Epithelial cell of esophagus (primary cell): ENCODE measurements around the gene C1GALT1C1L.

Source experiments
- DNase-seq: peaks from one replicate; pipeline ENCODE4 v3.0.0; 2010; ENCODE audit warnings: low read depth
- H3K4me3 ChIP-seq: 2 replicates; pipeline ENCODE4 v1.5.1; 2011; ENCODE audit warnings: mild to moderate bottlenecking, low read length, control low read depth
- TF ChIP-seq, protein P1 (sequence below): IDR thresholded peaks from 2 replicates; pipeline ENCODE4 v1.5.1; 2011; ENCODE audit warnings: low read depth, mild to moderate bottlenecking, low read length, control low read depth, inconsistent platforms; ENCODE audit not compliant: insufficient read depth; ENCODE audit errors: missing control alignments

The C1GALT1C1L gene

DNA sequence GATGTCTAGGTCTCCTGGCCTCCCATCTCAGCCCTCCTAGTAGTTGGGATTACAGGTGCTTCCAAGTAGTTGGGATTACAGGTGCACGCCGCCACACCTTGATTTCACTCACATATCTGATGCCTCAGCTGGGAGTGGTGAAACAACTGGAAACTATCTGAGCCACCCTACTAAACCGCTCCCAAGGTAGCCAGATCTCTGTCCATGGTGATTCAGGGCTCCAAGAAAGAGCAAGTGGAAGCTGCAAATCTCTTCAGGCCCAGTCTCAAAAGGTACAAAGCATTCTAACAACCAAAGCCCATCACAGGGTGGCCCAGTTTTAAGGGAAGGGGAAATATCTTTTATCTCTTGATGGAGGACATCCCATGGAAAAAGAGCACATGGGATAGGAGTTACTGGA lies 19.0 kb downstream of the C1GALT1C1L start:
- peak; percentile 39 for DNase-seq
- TF ChIP-seq, protein P1, sequence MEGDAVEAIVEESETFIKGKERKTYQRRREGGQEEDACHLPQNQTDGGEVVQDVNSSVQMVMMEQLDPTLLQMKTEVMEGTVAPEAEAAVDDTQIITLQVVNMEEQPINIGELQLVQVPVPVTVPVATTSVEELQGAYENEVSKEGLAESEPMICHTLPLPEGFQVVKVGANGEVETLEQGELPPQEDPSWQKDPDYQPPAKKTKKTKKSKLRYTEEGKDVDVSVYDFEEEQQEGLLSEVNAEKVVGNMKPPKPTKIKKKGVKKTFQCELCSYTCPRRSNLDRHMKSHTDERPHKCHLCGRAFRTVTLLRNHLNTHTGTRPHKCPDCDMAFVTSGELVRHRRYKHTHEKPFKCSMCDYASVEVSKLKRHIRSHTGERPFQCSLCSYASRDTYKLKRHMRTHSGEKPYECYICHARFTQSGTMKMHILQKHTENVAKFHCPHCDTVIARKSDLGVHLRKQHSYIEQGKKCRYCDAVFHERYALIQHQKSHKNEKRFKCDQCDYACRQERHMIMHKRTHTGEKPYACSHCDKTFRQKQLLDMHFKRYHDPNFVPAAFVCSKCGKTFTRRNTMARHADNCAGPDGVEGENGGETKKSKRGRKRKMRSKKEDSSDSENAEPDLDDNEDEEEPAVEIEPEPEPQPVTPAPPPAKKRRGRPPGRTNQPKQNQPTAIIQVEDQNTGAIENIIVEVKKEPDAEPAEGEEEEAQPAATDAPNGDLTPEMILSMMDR, result no peak
- no peak overlapping the region for H3K4me3 ChIP-seq

GRCh38 chr2:43653506-43653905 lies 22.7 kb downstream of the C1GALT1C1L start:
- DNase-seq, result no peak
- TF ChIP-seq, protein P1, result no peak

GRCh38 chr2:43648994-43649701 lies 27.1 kb downstream of the C1GALT1C1L start:
- no peak overlapping the region for H3K4me3 ChIP-seq
- TF ChIP-seq, protein P1, result no peak
- no peak for DNase-seq

More at GRCh38 chr2:43653506-43653905, 22.7 kb downstream of the C1GALT1C1L start:
- H3K4me3 ChIP-seq, result no peak overlapping the region

DNA sequence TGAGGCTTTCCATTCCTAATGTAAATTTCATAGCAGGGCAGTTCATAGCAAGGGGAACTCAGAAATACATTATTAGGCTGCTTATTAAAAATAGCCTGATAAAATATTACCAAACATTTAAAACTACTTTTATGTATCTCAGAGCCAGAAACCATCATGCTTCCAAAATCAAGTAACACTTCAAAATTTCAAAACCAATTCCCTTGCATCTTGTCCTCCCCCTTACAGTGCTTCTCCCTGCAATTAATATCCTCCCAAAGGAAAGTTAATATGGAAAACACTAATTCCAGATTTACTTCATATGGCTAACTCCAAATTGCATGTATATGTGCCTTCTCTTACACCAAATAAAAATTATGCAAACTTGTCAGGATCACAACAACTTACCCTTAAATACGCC lies 32.5 kb downstream of the C1GALT1C1L start:
- no peak overlapping the region for H3K4me3 ChIP-seq
- DNase-seq, result no peak
- TF ChIP-seq, protein P1, result no peak

- DNase-seq, result no peak
- no peak overlapping the region for H3K4me3 ChIP-seq
Measured at GRCh38 chr2:43642363-43642762, 33.9 kb downstream of the C1GALT1C1L start.

GRCh38 chr2:43637030-43637803 lies 39.0 kb downstream of the C1GALT1C1L start, which contains the start of gene PLEKHH2:
TSS of gene PLEKHH2 (plus strand) at chr2:43637260. CDS start at chr2:43644674, 7,414 bp downstream.
- DNase-seq, result peak; percentile 84
- TF ChIP-seq, protein P1, result no peak
- H3K4me3 ChIP-seq, result peak within 1 kb of the TSS; percentile 57

More at GRCh38 chr2:43642363-43642762, 33.9 kb downstream of the C1GALT1C1L start:
- TF ChIP-seq, protein P1, result no peak
